GM12878 (cell line): ENCODE results near the gene S100A11. TPM values are rescaled to one million over a fixed set of nuclear protein-coding genes. Genes with fewer than 3 reads are reported as not detected.

Source experiments
- ATAC-seq: fragments of 200-7000 bp; cut with Tn5 transposase; 3 replicates; pipeline ENCODE4 v1.9.1; 2020; ENCODE audit warnings: mild to moderate bottlenecking, moderate library complexity
- BruUV-seq: library from RNA; stranded (reverse); fragments of 400-500 nt; replicated peaks from 2 replicates; lab custom pipeline; 2021; lab: Mats Ljungman, UMichigan
- CTCF ChIA-PET: fragments of 300-600 bp; sonication (Branson Sonifier 250); formaldehyde crosslinking; extraction: SDS; loops from one replicate; lab custom pipeline; 2021; ENCODE audit warnings: inconsistent platforms; lab: Yijun Ruan, JAX
- POLR2A ChIA-PET: fragments of 350-600 bp; formaldehyde crosslinking; extraction: SDS; loops from one replicate; lab custom pipeline; 2021; ENCODE audit warnings: inconsistent platforms; lab: Charles Lee
- RAD21 ChIA-PET: fragments of 300-600 bp; sonication (Branson Sonifier 250); formaldehyde crosslinking; loops from one replicate; lab custom pipeline; 2023; ENCODE audit warnings: antibody characterized with exemption; ENCODE audit not compliant: unreplicated experiment; lab: Charles Lee
- SMC1A ChIA-PET: fragments of 300-600 bp; sonication (Branson Sonifier 250); formaldehyde crosslinking; loops from one replicate; lab custom pipeline; 2023; ENCODE audit not compliant: unreplicated experiment, uncharacterized antibody; lab: Charles Lee
- DNase-seq: peaks from one replicate; pipeline ENCODE4 v3.0.0-alpha.2; 2011; ENCODE audit warnings: low read depth, low spot score
- FAIRE-seq: peaks from 3 replicates; lab custom pipeline; 2011; peaks lifted over from hg19 to GRCh38; lab: Jason Lieb, UNC
- H2AFZ ChIP-seq: 2 replicates; pipeline ENCODE4 v1.6.0; 2011; ENCODE audit warnings: low read depth, low read length, control low read depth; ENCODE audit not compliant: control insufficient read depth
- H3K27ac ChIP-seq: 2 replicates; pipeline ENCODE4 v1.5.1; 2011; ENCODE audit warnings: control low read depth; ENCODE audit not compliant: control insufficient read depth, insufficient read depth
- H3K27me3 ChIP-seq, 2 experiments: replicated peaks in 1 of 2; 2 replicates each; pipeline versions ENCODE4 v1.6.0 to v1.6.1; 2011; ENCODE audit warnings: low read length in 1 of 2; ENCODE audit not compliant: control insufficient read depth in 2 of 2, insufficient read depth in 2 of 2
- H3K36me3 ChIP-seq, 2 experiments: 2 replicates each; pipeline ENCODE4 v1.5.1; 2011; ENCODE audit warnings: low read length in 1 of 2; ENCODE audit not compliant: control insufficient read depth in 2 of 2, insufficient read depth in 2 of 2
- H3K4me1 ChIP-seq: 2 replicates; pipeline ENCODE4 v1.6.1; 2011; ENCODE audit warnings: mild to moderate bottlenecking, low read length, moderate library complexity, mixed read lengths; ENCODE audit not compliant: control insufficient read depth, insufficient read depth
- H3K4me2 ChIP-seq: 2 replicates; pipeline ENCODE4 v1.6.0; 2011; ENCODE audit warnings: control low read depth; ENCODE audit not compliant: control insufficient read depth, insufficient read depth
- H3K4me3 ChIP-seq: fragments of 200-600 bp; sonication (generic); 2 replicates; pipeline ENCODE4 v1.5.1; 2016
- H3K79me2 ChIP-seq: 2 replicates; pipeline ENCODE4 v1.6.0; 2011; ENCODE audit warnings: low read length; ENCODE audit not compliant: control insufficient read depth, insufficient read depth
- H3K9ac ChIP-seq: 2 replicates; pipeline ENCODE4 v1.8.0; 2011; ENCODE audit warnings: low read length, control low read depth, mixed read lengths; ENCODE audit not compliant: control insufficient read depth, insufficient read depth
- H3K9me3 ChIP-seq: replicated peaks from 3 replicates; pipeline ENCODE4 v1.5.1; 2011; ENCODE audit warnings: mild to moderate bottlenecking, low read length; ENCODE audit not compliant: control insufficient read depth, insufficient read depth
- H4K20me1 ChIP-seq: 2 replicates; pipeline ENCODE4 v1.6.0; 2011; ENCODE audit not compliant: control insufficient read depth, insufficient read depth
- ETV6 ChIP-seq, 2 experiments: fragments of 450-650 bp in 1 of 2; IDR thresholded peaks in 1 of 2; conservative IDR thresholded peaks in 1 of 2; 2 replicates each; pipeline ENCODE4 v1.6.1; 2014; ENCODE audit warnings: antibody characterized with exemption in 1 of 2, borderline replicate concordance in 1 of 2, low read depth in 1 of 2, mild to moderate bottlenecking in 1 of 2, moderate library complexity in 1 of 2
- FOXM1 ChIP-seq: IDR thresholded peaks from 2 replicates; pipeline ENCODE4 v1.6.1; 2012; ENCODE audit warnings: low read depth, mild to moderate bottlenecking, inconsistent platforms, low read length, moderate library complexity
- HDAC6 ChIP-seq: fragments of 200-600 bp; sonication (generic); IDR thresholded peaks from one replicate; pipeline ENCODE4 v1.8.0; 2017; ENCODE audit warnings: antibody characterized with exemption; ENCODE audit not compliant: unreplicated experiment
- NR2C1 ChIP-seq: fragments of 450-650 bp; IDR thresholded peaks from 2 replicates; pipeline ENCODE4 v1.6.1; 2017; ENCODE audit warnings: antibody characterized with exemption, mild to moderate bottlenecking, moderate library complexity
- PAX5 ChIP-seq: IDR thresholded peaks from 2 replicates; pipeline ENCODE4 v1.6.1; 2011; ENCODE audit warnings: low read depth, low read length, borderline replicate concordance
- RAD51 ChIP-seq: fragments of 450-650 bp; IDR thresholded peaks from 2 replicates; pipeline ENCODE4 v1.6.1; 2016; ENCODE audit warnings: moderate library complexity, mild to moderate bottlenecking, inconsistent platforms
- RCOR1 ChIP-seq: conservative IDR thresholded peaks from 2 replicates; pipeline ENCODE4 v1.6.1; 2012; ENCODE audit warnings: low read depth, low read length, improper control_type of control experiment
- RUNX3 ChIP-seq: IDR thresholded peaks from 2 replicates; pipeline ENCODE4 v1.6.1; 2012; ENCODE audit warnings: low read length, inconsistent platforms
- SMARCA5 ChIP-seq: fragments of 450-650 bp; IDR thresholded peaks from 2 replicates; pipeline ENCODE4 v1.6.1; 2017; ENCODE audit warnings: mild to moderate bottlenecking
- SMC3 ChIP-seq: IDR thresholded peaks from 2 replicates; pipeline ENCODE4 v1.6.1; 2011; ENCODE audit warnings: low read length, improper control_type of control experiment, borderline replicate concordance
- WGBS: methylation state at CpG from one replicate; pipeline ENCODE4 v1.1.6; 2016; ENCODE audit warnings: low lambda C conversion rate; ENCODE audit not compliant: insufficient replicate concordance, insufficient coverage; ENCODE audit errors: missing lambda C conversion rate; 5-methylcytosine and 5-hydroxymethylcytosine counted together
- in situ Hi-C: fragments of 300-500 bp; cut with MboI; formaldehyde crosslinking; loops from 9 replicates; pipeline ENCODE4 v1.14.3; 2018; ENCODE audit warnings: mixed read lengths
- intact Hi-C: fragments of 100-400 bp; cut with micrococcal nuclease; formaldehyde crosslinking; loops from one replicate; pipeline ENCODE4 v1.14.2; 2022; ENCODE audit not compliant: unreplicated experiment
- polyA plus RNA-seq, 11 experiments: library from polyadenylated mRNA; depleted of rRNA in 4 of 11; unstranded in 6 of 11; stranded (reverse) in 5 of 11; fragments of >200 nt; fragmentation: Nextera tagmentation in 4 of 11; fragmentation: Illumina TruSeq in 1 of 11; extraction: Ambion mirVana in 4 of 11; extraction: Trizol in 1 of 11; gene quantifications; 1 replicate in 1 of 11; 2 replicates in 10 of 11; pipeline versions ENCODE4 v1.2.1 to v1.2.3, GENCODE V29; 2011 to 2016; ENCODE audit warnings: inconsistent platforms in 2 of 11, missing spikeins in 2 of 11, low read depth in 1 of 11
- total RNA-seq, 4 experiments: library from RNA; depleted of rRNA in 3 of 4; stranded (reverse); fragments of >200 nt in 3 of 4; fragmentation: Illumina TruSeq in 1 of 4; extraction: Trizol in 1 of 4; gene quantifications; 2 replicates each; pipeline versions ENCODE4 v1.2.1 to v1.2.3, GENCODE V29; 2013 to 2021
- TF ChIP-seq, protein P1 (sequence below): fragments of 450-650 bp; IDR thresholded peaks from 2 replicates; pipeline ENCODE4 v1.6.1; 2017; ENCODE audit warnings: mild to moderate bottlenecking, moderate library complexity
- TF ChIP-seq, protein P2 (sequence below): IDR thresholded peaks from 2 replicates; pipeline ENCODE4 v1.6.1; 2011; ENCODE audit warnings: low read depth, low read length, improper control_type of control experiment, borderline replicate concordance
- TF ChIP-seq, protein P3 (sequence below): IDR thresholded peaks from 2 replicates; pipeline ENCODE4 v1.6.1; 2012; ENCODE audit warnings: mild to moderate bottlenecking, low read depth, low read length

The S100A11 gene
- total and polyA plus RNA-seq, 10 of the 15 experiments (the other 5 are each of a cell fraction or from before 2014, with no cell fraction given), result 9.0 to 134 (median 62.7) TPM

DNA sequence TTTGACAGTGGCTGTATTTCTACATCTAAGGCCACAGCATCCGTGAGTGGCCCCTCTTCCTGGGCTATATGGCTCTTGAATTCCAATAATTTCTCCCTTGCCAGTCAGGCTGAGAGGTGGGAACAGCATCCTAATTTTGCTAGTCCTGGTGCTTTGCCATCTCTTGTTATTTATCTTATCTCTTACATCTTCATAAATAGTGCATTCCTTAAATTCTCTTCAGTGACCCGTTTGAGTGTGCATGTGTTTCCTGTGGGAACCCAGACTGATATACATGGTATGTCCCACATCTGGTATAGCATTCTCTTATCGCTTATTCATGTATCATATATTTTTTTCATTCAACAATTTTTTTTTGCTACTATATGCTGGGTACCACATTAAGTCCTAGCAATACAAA is 9.9 kb downstream of the S100A11 start:
- BruUV-seq, result no TSS peak
- ChIA-PET SMC1A (no interaction called here), POLR2A (no interaction called here), RAD21 (no interaction called here), CTCF (no interaction called here)
- TF ChIP-seq SMC3 (no peak), FOXM1 (no peak), SMARCA5 (no peak), ETV6 (conservative IDR thresholded peaks at IDR 0.05 in 1 of 2, IDR thresholded peaks at IDR 0.05 in 1 of 2; ENCODE audit: borderline replicate concordance in 1 of 2, low read depth in 1 of 2) (no peak), RAD51 (no peak), RCOR1 (no peak), HDAC6 (no peak), NR2C1 (no peak), RUNX3 (no peak), PAX5 (no peak)
- TF ChIP-seq, protein P1, sequence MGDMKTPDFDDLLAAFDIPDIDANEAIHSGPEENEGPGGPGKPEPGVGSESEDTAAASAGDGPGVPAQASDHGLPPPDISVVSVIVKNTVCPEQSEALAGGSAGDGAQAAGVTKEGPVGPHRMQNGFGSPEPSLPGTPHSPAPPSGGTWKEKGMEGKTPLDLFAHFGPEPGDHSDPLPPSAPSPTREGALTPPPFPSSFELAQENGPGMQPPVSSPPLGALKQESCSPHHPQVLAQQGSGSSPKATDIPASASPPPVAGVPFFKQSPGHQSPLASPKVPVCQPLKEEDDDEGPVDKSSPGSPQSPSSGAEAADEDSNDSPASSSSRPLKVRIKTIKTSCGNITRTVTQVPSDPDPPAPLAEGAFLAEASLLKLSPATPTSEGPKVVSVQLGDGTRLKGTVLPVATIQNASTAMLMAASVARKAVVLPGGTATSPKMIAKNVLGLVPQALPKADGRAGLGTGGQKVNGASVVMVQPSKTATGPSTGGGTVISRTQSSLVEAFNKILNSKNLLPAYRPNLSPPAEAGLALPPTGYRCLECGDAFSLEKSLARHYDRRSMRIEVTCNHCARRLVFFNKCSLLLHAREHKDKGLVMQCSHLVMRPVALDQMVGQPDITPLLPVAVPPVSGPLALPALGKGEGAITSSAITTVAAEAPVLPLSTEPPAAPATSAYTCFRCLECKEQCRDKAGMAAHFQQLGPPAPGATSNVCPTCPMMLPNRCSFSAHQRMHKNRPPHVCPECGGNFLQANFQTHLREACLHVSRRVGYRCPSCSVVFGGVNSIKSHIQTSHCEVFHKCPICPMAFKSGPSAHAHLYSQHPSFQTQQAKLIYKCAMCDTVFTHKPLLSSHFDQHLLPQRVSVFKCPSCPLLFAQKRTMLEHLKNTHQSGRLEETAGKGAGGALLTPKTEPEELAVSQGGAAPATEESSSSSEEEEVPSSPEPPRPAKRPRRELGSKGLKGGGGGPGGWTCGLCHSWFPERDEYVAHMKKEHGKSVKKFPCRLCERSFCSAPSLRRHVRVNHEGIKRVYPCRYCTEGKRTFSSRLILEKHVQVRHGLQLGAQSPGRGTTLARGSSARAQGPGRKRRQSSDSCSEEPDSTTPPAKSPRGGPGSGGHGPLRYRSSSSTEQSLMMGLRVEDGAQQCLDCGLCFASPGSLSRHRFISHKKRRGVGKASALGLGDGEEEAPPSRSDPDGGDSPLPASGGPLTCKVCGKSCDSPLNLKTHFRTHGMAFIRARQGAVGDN, result no peak
- TF ChIP-seq, protein P2, sequence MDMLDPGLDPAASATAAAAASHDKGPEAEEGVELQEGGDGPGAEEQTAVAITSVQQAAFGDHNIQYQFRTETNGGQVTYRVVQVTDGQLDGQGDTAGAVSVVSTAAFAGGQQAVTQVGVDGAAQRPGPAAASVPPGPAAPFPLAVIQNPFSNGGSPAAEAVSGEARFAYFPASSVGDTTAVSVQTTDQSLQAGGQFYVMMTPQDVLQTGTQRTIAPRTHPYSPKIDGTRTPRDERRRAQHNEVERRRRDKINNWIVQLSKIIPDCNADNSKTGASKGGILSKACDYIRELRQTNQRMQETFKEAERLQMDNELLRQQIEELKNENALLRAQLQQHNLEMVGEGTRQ, result no peak
- TF ChIP-seq, protein P3, sequence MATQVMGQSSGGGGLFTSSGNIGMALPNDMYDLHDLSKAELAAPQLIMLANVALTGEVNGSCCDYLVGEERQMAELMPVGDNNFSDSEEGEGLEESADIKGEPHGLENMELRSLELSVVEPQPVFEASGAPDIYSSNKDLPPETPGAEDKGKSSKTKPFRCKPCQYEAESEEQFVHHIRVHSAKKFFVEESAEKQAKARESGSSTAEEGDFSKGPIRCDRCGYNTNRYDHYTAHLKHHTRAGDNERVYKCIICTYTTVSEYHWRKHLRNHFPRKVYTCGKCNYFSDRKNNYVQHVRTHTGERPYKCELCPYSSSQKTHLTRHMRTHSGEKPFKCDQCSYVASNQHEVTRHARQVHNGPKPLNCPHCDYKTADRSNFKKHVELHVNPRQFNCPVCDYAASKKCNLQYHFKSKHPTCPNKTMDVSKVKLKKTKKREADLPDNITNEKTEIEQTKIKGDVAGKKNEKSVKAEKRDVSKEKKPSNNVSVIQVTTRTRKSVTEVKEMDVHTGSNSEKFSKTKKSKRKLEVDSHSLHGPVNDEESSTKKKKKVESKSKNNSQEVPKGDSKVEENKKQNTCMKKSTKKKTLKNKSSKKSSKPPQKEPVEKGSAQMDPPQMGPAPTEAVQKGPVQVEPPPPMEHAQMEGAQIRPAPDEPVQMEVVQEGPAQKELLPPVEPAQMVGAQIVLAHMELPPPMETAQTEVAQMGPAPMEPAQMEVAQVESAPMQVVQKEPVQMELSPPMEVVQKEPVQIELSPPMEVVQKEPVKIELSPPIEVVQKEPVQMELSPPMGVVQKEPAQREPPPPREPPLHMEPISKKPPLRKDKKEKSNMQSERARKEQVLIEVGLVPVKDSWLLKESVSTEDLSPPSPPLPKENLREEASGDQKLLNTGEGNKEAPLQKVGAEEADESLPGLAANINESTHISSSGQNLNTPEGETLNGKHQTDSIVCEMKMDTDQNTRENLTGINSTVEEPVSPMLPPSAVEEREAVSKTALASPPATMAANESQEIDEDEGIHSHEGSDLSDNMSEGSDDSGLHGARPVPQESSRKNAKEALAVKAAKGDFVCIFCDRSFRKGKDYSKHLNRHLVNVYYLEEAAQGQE, result no peak
- Histone ChIP-seq H3K9ac (no peak overlapping the region), H3K4me1 (no peaks in the 10 kb centered on the region), H3K79me2 (no peaks in the 10 kb centered on the region), H3K4me2 (no peak overlapping the region), H3K36me3 (no peaks in the 10 kb centered on the region), H3K27ac (no peak overlapping the region), H3K27me3 (peaks cover 0 to 2% of the 10 kb centered on the region in 2 experiments; a peak in 2 of 4 replicates), H3K9me3 (no peaks in the 10 kb centered on the region), H3K4me3 (no peak overlapping the region), H4K20me1 (no peaks in the 10 kb centered on the region), H2AFZ (no peak overlapping the region)
- ATAC-seq, result no peak
- in situ Hi-C loops (no loop called here), intact Hi-C loops (no loop called here)
- FAIRE-seq, result no peak
- no peak for DNase-seq
- WGBS, result 32% methylated on average over 3 of the region's 3 CpGs
